ENCODE data around the gene GRIN3B.

The GRIN3B gene

DNA sequence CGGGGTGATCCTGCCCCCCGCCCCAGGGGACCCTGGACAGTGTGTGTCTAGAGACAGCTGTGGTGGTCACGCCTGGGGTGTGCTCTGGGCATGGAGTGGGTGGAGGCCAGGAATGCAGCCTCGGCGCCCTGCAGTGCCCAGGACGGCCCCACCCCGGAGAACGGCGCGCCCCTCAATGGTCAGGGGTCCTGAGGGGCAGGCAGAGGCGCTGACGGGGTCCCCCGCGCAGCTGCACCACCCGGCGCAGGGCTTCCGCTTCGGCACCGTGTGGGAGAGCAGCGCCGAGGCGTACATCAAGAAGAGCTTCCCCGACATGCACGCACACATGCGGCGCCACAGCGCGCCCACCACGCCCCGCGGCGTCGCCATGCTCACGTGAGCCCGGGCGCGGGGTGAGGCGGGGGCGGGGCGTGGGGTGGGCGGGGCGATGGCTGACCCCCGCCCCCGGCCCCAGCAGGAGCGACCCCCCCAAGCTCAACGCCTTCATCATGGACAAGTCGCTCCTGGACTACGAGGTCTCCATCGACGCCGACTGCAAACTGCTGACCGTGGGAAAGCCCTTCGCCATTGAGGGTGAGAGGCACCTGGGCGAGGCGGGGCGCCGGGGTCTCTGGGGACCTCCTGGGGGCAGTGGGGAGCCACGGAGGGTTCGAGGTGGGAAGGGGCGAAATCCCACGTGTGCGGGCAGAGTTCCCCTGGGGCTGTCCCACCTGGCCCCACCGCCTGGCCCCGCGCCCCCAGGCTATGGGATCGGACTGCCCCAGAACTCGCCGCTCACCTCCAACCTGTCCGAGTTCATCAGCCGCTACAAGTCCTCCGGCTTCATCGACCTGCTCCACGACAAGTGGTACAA, 7.4 kb downstream of the GRIN3B start:
- ATAC-seq = no peak

DNA sequence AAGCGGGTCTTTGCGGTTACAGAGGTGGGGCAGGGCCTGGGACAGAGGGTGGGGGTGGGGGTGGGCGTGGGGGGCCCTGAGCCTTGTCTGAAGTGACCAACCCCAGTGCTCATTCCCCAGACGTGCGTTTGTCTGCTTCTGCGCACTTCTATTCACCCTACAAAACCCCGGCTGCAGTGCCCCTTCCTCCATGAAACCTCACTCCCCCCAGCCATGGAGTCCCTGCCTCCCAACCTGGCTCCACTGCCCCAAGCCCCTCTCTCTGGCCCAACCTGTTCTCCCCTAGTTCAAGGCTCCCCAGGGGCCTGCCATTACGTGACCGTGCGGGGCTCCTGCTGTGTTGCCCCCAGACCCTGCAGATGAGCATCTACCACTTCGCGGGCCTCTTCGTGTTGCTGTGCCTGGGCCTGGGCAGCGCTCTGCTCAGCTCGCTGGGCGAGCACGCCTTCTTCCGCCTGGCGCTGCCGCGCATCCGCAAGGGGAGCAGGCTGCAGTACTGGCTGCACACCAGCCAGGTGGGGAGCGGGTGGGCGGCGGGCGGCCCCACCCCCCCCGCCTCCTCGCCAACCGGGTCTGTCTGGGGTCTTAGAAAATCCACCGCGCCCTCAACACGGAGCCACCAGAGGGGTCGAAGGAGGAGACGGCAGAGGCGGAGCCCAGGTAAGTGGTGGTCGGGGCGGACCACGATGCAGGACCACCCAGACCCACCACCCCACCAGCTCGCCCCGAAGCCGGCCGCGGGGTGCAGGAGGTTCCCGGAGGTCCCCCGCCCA, 8.2 kb downstream of the GRIN3B start:
- ATAC-seq = no peak

DNA sequence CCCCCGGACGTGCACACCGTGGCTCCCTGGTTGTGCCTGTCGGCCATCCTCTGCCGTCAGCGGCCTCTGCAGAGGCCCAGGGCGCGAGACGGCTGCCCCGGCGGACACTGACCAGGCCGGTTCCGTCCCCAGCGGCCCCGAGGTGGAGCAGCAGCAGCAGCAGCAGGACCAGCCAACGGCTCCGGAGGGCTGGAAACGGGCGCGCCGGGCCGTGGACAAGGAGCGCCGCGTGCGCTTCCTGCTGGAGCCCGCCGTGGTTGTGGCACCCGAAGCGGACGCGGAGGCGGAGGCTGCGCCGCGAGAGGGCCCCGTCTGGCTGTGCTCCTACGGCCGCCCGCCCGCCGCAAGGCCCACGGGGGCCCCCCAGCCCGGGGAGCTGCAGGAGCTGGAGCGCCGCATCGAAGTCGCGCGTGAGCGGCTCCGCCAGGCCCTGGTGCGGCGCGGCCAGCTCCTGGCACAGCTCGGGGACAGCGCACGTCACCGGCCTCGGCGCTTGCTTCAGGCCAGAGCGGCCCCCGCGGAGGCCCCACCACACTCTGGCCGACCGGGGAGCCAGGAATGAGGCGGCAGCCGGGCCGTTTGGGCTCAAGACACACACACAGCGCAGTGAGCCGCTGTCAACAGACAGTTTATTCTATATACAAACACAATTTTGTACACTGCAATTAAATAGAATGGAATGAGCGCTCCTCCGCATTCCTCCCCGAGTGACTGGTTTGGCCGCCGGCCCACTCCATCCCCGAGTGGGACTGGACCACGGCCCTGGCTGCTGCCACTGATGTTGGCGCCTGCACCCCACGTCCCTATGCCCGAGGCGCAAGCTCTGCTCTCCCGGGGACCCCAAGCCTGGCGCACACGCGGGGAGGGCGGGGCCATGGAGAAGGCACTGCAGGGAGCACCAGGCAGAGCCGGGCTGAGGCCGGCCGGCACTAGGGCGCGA, 9.1 kb downstream of the GRIN3B start:
- ATAC-seq = no peak

DNA sequence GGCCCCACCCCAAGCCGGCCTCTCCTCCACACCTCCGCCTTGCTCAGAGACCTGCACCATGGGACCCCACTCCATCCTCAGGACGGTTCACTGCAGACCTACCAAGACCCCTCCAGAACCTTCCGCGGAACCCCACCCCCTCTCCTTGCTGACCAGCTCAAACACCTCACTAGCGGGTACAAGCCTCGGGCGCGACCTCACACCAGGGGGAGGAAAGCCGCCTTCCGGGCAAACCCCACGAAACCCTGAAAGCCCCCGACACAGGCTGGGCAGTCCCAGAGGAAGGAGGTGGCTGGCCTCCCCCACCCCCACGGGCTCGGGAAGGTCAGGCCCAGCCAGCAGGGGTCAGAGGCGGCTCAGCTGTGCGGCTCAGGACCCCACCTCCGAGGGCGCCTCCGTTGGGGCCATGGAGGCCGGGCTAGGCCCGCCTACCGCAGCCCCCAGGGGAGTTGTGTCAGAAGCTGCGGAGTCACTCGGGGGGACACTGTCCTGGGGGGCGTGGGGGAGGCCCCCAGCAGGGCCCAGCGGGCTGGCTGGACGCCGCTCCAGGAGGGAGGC, 9.8 kb downstream of the GRIN3B start:
- ATAC-seq = no peak

DNA sequence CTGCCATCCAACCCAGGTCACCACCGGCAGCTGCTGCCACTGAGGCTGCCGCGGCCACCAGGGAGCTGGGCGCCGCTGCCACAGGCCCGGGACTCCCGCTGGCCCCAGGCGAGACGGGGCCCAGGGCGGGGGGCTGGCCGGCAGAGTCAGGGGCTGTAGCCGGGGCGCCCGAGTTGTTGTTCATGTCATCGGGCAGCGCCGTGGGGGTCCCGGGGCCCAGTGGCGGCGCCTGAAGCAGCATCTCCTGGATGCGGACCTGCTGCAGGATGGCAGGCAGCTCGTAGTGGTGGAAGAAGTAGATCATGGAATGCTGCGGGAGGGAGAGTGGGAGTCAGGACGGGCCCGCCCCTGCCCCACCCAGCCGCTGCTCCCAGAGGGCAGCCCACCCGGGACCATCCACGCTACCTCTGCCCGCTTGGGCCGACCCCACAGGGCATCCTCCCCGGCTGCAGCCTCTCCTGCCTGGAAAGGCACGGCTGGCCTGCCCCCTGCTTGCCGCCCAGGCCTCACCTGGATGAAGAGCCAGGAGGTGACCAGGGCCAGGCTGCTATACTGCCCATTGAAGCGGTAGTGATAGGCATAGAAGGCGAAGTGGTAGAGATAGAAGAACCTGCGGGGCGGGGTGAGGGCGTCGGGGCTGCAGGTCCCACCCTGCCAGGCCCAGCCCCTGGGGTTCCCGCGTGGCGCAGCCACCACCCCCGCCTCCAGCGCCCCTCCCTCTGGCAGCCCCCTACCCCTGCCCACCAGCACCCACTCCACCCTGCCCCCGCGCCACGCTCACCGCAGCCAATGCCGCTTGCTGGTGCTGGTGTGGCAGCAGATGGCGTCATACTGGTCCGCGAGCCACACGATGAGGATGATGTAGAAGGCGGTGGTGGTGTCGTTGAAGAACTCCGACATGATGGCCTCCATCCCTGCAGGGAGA, 10.6 kb downstream of the GRIN3B start:
- ATAC-seq = no peak

DNA sequence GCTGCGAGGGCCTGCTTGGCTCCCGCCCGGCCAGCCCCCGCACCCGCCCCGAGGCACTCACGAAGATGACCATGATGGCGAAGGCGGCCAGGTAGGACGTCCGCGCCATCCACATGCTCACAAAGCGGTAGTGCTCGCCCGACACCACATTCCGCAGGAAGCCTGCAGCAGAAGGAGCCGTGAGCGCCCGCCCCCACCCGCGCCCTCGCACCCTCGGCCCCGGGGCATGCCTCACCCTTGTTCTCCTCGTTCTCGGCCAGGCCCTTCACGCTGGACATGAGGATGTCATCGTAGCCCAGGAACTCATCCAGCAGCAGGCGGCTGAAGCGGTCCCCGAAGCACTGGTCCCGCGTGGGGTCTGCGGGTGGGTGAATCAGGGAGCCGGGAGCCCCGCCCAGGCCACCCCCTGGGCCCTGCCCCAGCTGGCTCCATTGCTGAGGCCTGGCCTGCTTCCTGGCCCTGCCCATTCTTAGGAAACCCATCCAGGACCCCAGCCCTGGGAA, 11.7 kb downstream of the GRIN3B start:
- no peak for ATAC-seq

DNA sequence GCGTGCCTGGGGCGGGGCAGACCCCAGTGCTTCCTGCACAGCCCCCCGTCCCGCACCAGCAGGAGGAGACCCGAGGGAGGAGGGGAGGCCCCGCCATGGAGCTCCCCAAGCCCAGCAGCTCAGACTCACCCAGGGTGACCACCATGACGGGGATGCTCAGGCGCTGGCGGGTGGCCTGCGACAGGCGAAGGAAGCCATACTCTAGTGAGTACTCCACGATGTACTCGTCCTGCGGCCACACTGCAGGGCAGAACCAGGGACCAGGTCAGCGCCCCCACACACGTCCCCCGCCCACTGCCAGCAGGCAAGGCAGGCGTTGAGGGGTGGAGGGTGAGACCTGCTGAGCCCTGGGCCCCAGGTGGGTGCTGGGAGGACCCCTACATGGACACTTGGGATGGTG, 12.1 kb downstream of the GRIN3B start:
- ATAC-seq = no peak

DNA sequence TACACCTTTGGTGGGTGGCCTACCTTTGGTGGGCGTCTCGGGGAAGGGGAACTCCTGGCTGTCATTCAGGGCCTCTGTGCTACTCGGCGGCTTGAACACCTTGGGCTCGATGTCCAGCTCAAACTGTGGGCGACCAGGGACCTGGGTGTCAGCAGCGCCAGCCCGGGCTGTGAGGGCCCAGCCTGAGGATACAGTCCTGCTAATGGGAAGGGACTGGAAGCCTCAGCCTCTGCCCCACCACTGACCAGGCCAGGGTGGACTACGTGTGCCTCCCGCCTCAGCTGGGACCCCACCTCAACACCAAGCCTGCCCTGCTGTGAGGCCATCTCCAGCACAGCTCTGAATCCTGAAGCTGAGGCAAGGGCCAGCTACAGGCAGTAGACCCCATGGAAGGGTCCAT, 13.0 kb downstream of the GRIN3B start:
- no peak for ATAC-seq

DNA sequence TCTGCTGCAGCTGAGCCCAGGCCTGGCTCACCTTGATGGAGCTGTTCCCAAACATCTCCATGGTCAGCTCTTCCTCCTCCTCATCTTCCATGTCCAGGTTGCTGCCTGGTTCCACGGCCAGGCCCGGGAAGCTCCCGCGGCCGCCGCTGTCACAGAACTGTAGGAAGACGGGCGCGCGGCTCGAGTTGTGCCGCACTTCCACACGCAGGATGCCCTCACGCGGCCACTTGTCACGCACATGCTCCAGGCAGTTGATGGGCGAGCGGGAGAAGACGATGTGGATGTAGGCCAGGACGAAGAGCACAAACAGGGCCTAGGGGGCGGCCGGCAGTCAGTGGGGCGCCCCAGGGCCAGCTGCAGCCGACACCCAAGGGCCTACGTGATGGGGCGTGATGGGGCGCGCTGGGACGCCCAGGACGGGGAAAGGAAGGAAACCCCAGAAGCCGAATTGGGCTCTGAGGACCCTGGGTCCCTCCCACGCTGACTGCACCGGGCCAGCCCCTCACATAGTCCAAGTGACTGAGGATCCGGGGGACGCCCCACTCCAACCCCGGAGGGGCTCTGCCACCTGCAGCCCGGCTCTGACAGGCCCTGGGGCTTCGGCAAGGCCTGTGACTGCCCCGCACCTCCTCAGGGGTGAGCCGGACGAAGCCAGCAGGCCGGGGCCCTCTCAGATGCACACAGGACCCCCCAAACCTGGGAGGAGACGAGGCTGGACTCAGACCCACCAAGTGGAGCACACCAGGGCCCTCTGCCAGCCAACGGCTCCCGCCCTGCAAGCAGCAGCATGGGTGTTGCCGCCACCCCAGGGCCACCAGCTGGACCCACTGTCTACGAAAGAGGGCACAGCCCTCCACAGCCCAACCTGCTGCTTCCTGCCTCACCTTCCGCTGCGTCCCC, 14.2 kb downstream of the GRIN3B start:
- no peak for ATAC-seq

DNA sequence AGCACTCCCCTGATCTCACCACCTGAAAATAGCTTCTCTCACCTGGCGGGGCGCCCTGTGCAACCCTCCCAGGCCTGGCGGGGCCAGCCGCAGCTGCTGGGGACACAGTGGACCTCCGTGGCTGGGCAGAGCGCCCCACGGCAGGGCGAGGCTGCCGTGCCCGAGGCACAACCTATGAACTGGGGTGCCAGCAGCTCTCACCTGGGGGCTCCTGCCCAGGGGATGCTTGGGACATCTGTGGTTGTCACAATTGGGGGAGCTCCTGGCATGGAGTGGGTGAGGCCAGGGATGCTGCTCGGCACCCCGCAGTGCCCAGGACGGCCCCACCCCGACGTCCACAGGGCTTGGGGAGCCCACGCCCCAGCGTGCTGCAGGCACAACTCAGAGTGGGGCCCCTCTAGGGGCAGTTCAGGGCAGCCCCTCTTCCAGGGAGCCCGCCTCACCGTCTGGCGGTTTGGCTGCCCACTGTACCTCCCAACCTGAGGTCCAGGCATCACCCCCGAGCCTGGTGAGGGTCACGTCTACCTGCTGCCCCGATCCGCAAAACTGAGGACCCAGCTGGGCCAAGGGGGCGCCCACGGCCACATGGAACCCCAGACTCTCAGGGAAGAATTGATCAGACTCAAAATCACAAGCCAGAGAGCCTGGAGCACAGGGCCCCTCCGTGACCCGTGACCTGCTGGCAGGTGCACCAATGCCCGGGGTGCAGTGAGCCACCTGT, 15.0 kb downstream of the GRIN3B start:
- ATAC-seq = no peak

DNA sequence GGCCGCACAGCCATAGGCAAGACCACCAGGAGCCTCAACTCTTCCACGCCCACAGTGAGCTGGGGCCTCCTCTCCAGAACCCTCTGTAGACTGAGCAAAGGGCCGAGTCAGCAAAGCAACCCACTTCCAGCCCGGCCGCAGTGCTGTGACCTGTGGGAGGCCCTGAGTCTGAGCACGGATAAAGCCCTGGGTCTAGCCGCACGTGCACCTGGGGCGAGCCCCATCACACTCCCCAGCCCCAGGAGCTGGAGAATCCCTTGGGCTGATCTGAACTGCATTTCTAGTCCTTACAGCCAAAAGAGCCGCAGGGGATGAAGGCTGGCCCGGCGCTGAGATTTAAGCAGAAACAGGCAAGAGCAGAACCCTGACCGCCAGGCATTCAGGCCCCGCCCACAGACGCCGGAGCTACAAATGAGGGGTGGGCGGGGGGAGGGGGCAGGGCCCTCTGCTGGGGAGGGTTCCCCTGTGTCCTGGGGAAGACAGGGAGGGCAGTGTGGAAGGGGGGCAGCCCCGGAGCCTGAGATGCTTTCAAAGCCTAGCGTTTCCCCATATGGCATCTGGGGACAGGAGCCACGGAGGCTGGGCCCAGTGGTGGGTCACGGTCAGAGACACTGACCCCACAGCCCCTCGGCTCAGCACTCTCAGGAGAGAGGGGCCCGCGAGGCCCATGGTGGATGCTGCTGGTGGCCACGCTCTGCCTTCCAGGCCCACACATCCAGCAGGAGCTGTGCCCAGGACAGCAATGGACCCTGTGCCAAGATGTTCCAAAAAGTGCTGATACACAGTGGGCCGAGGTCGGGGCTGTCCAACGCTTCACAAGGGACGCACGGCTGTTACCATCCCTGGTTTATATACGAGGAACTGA, 15.8 kb downstream of the GRIN3B start:
- ATAC-seq = no peak

DNA sequence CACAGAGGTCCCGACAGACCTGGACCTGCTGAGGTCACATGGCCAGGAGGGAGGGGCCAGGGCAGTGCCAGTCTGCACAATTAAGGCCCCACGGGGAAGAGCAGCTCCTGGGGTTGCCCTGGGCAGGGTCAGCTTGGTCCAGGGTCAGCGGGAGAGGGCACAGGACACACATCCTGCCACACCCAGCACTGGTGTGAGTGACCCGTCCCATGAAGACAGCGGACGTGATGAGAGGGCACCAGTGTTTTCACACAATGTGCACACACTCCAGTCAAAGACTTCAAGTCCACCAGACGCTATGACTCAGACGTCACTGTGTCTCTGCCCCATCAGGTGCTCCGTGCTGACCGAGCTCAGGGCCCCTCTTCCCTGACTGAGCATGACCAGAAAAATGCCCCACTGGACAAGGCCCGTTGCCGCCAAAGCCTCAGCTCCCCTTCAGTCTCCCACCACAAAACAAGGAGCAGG, 16.5 kb downstream of the GRIN3B start:
- no peak for ATAC-seq

DNA sequence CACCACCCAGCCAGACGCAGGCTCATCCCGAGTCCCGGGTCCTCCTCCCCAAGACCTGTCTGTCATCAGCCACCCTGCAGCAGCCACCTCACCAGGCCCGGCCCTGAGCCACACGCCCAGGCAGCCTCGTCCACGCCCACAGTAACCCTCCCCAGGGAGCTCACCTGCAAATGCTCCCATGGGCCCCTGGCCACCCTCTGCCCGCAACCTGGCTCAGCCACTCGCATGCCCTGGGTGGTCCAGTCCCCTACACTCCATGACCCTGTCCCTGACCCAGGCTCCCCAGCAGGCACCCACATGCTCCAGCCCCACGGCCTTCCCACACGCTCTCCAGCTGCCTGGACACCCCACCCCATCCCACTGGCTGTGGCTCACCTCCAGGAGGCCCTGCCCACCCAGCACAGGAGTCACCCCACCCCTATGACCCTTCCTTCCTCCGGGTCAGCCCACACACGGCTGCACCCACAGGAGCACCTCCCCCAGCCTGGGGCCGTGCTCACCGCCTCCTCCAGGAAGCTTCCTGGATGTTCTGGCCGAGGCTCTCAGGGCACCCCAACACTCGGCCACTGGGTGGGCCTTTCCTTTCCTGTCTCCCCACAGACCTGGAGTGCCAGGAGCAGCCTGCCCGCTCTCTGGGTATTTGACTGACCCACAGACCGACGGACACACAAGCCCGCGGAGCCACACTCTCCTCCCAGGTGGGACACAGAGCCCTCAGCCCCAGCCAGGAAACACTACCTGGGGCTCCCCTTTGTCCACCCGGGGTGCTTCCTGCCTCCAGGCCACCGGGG, 17.1 kb downstream of the GRIN3B start:
- ATAC-seq = no peak

DNA sequence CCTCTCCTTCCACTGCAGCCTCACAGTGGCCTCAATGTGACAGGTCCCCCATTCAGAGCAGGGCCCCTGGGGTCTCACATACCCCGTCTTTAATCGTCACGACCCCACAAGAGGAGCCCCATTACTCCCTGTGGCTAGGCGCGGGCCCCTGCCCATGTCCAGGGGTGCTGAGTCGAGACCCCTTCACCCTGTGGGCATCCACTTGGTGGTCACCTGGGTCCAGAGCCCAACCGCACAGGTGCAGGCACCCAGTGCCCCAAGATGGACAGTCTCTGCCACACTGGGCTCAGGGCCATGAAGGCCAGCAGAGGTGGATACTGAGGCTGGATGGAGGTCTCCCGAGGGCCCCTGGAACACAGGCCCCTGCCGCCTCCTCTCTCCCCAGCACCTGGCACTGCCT, 17.7 kb downstream of the GRIN3B start:
- ATAC-seq = no peak

DNA sequence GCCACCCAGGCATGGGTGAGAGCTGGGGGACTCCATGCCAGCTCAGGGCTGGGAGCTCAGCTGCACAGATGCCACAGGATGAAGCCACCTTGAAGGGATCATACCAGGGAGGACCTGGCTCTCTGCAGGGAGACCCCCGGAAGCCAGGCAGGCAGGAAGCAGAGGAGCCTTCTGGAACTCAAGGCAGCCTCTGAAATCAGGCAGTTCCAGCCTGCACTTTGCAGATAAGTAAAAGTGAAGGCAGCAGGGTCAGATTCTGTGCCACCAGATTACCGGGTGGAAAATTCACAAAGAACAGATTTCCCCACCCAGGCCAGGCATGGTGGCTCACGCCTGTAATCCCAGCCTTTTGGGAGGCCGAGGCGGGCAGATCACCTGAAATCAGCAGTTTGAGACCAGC, 18.2 kb downstream of the GRIN3B start:
- ATAC-seq = no peak

DNA sequence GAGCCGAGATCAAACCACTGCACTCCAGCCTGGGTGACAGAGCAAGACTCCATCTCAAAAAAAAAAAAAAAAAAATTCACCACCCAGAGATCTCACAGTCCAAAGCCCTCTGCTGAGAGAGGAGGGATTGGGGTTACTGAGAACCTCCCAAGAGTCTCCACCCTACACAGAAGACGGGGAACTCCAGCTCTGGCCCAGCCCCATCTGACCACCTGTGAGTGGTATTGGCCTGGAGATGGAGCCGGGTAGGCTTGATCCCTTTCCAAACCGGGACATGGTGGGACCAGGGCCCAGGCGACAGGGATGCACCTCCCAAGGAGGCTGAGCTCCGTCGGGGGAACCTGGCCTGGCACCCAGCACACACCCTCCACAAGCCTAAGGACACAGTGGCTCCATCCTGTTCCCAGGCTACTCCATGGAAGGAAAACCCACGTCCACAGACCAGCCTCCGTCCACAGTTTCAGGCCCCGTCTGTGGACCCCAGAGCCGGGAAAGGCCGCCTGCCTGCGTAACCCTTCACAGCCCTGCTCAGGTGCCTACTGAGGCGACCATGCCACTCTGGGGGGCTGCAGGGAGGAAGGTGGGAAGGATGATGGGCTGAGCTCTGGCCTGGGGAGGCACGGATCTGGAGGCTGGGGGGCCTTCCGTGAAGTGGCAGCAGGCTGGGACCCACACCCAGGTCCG, 18.9 kb downstream of the GRIN3B start:
- no peak for ATAC-seq

DNA sequence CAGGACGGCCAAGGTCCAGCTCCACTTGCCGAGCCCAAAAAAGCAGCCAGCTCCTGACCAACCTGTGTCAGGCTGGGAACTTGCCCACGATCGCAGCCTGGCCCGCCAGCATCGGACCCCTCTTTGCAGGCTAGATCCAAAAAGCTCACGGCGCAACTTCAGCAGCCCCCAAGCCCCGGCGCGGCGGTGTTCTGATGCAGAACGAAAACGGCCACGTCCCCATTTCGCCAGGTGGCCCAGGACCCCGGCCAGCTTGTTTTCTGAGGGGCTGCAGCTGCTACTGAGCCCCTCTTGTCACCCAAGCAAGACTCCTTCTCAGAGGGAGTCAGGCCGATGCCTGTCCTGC, 19.4 kb downstream of the GRIN3B start:
- no peak for ATAC-seq

Data from activated CD4-positive, CD25-positive, alpha-beta regulatory T cell treated with anti-CD3 and anti-CD28 coated beads, Interleukin-2, amount 50 U/mL, for 24 hours (primary cell).